Lower lobe of right lung (tissue), 2 donors: ENCODE measurements around the gene BANF1. TPM values are rescaled to one million over a fixed set of nuclear protein-coding genes. Genes with fewer than 3 reads are reported as not detected.
"Not testable (repeated sequence)": the region's sequence is repeated elsewhere in the genome, so short reads cannot be mapped to it uniquely, and the experiment has no call there.

Experiments
- ATAC-seq, 2 donors: fragments of 200-7000 bp; cut with Tn5 transposase; one replicate each; pipeline ENCODE4 v1.9.1; 2020 to 2022; ENCODE audit warnings: mild to moderate bottlenecking in 2 of 2, moderate library complexity in 2 of 2
- DNase-seq: peaks from one replicate; pipeline ENCODE4 v3.0.0-alpha.2; 2020
- H3K27ac ChIP-seq: fragments of 200-600 bp; one replicate; pipeline ENCODE4 v1.8.0; 2022
- H3K27me3 ChIP-seq: fragments of 200-600 bp; one replicate; pipeline ENCODE4 v1.8.0; 2022; ENCODE audit warnings: low read depth
- H3K36me3 ChIP-seq: fragments of 200-600 bp; one replicate; pipeline ENCODE4 v1.8.0; 2022; ENCODE audit warnings: mild to moderate bottlenecking
- H3K4me1 ChIP-seq: fragments of 200-600 bp; one replicate; pipeline ENCODE4 v1.8.0; 2022
- H3K4me3 ChIP-seq: fragments of 200-600 bp; one replicate; pipeline ENCODE4 v1.8.0; 2022; ENCODE audit warnings: mild to moderate bottlenecking
- H3K9me3 ChIP-seq: fragments of 200-600 bp; one replicate; pipeline ENCODE4 v1.8.0; 2022
- intact Hi-C: fragments of 100-400 bp; cut with DNase I; formaldehyde crosslinking; loops from one replicate; pipeline ENCODE4 v1.11.0; 2022
- total RNA-seq: library from RNA; stranded (reverse); fragmentation: NEBNext Ultra II Directional; extraction: Animal tissue kit (Norgen Biotek cat#: 25700); gene quantifications from one replicate; pipeline ENCODE4 v1.2.1, GENCODE V29; 2021
- TF ChIP-seq, protein P1 (sequence below): fragments of 200-600 bp; IDR thresholded peaks from one replicate; pipeline ENCODE4 v1.8.0; 2022; ENCODE audit warnings: antibody characterized with exemption, mild to moderate bottlenecking
- donor health status: DM: no; HTN: yes; CAD: no; lungs with severe emphysema.

The BANF1 gene
- total RNA-seq, 1 donor from 2014 or later, result 156 TPM

DNA sequence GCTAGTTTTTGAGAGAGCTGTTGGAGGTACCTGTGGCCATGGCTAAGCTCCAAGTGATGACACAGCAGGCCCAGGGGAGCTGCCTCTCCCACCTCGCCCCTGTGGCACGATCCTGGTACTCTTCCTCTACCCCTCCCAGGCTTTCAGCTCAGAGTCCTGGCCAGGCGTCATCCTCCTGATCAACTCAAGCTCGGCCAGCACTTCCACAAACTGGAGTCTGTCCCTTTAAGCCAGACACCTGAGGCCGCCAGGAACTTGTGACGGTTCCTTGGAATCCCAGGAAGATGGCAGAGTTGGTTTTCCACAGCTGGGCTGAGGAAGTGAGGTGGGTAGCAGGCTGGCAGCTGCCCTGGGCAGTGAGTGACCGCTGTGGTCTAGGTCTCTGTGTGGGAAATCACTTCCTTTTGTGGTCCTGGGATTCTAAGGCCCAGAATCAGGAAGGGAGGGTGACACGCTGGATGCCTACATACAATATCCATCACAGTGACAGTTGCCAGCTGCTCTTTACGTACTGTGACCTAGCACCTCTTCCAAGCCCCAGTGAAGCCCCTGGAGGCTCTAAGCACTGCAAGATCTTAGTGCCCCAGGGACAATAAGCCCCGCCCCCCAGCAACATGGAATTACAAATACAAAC, 6.3 kb downstream of the BANF1 start:
- DNase-seq (no peak), ATAC-seq (no peak)
- TF ChIP-seq, protein P1, sequence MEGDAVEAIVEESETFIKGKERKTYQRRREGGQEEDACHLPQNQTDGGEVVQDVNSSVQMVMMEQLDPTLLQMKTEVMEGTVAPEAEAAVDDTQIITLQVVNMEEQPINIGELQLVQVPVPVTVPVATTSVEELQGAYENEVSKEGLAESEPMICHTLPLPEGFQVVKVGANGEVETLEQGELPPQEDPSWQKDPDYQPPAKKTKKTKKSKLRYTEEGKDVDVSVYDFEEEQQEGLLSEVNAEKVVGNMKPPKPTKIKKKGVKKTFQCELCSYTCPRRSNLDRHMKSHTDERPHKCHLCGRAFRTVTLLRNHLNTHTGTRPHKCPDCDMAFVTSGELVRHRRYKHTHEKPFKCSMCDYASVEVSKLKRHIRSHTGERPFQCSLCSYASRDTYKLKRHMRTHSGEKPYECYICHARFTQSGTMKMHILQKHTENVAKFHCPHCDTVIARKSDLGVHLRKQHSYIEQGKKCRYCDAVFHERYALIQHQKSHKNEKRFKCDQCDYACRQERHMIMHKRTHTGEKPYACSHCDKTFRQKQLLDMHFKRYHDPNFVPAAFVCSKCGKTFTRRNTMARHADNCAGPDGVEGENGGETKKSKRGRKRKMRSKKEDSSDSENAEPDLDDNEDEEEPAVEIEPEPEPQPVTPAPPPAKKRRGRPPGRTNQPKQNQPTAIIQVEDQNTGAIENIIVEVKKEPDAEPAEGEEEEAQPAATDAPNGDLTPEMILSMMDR, result no peak
- peaks cover 16% of the 10 kb centered on the region for H3K36me3 ChIP-seq
- no peak overlapping the region for H3K4me3 ChIP-seq
- intact Hi-C loops, result no loop called here
- H3K4me1 ChIP-seq, result peaks cover 18% of the 10 kb centered on the region
- H3K27ac ChIP-seq, result no peak overlapping the region
- H3K9me3 ChIP-seq, result no peaks in the 10 kb centered on the region
- H3K27me3 ChIP-seq, result peaks cover 18% of the 10 kb centered on the region

DNA sequence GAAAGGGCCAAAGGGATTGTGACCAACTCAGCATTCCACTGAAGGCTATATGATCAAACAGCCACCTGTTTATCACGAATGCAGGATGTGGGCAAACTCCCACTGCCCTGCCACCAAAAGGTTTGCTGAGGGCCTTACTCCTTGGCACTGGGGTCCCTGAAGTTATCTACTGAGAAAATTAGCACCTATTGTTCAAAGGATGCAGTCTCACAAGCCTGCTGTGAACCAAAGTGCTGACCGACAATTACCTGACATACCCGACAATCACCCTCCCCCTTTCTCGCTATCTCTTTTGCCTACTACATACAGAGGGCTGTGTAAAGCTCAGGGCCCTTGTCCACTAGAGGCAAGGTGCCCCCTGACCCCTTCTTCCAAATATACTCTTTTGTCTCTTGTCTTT, 7.7 kb downstream of the BANF1 start:
- H3K4me3 ChIP-seq, H3K36me3 ChIP-seq, H3K27ac ChIP-seq, H3K9me3 ChIP-seq, intact Hi-C loops, DNase-seq, ATAC-seq: not testable (repeated sequence)
- peaks cover 17% of the 10 kb centered on the region for H3K4me1 ChIP-seq
- H3K27me3 ChIP-seq, result peaks cover 22% of the 10 kb centered on the region

DNA sequence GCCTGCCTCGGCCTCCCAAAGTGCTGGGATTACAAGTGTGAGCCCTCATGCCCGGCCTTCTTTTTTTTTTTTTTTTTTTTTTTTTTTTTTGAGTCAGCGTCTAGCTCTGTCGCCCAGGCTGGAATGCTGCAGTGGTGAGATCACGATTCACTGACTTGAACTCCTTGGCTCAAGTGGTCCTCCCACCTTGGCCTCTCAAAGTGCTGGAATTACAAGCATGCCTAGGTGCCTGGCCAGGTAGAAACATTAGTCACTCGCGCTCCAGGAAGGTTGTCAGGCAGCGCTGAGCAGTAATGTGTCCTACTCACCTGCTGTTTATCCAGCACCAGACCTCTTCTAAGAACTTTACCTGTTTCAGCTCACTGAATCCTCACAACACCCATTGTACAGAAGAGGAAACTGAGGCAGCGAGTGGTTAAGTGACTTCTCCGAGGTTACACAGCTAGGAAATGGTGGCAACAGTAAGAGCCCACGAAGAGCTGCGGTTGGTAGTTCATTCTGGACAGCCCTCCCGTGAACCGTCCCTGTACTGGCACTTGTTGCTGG, 9.0 kb downstream of the BANF1 start:
- TF ChIP-seq, protein P1, result no peak
- DNase-seq (peak; percentile 86), ATAC-seq (peak; percentile 91 to 95)
- H3K27ac ChIP-seq, result peak overlapping the region; percentile 77
- peaks cover 17% of the 10 kb centered on the region for H3K4me1 ChIP-seq
- peak overlapping the region; percentile 37 for H3K4me3 ChIP-seq
- intact Hi-C loops, result no loop called here
- no peaks in the 10 kb centered on the region for H3K9me3 ChIP-seq
- peaks cover 22% of the 10 kb centered on the region for H3K27me3 ChIP-seq
- no peaks in the 10 kb centered on the region for H3K36me3 ChIP-seq

DNA sequence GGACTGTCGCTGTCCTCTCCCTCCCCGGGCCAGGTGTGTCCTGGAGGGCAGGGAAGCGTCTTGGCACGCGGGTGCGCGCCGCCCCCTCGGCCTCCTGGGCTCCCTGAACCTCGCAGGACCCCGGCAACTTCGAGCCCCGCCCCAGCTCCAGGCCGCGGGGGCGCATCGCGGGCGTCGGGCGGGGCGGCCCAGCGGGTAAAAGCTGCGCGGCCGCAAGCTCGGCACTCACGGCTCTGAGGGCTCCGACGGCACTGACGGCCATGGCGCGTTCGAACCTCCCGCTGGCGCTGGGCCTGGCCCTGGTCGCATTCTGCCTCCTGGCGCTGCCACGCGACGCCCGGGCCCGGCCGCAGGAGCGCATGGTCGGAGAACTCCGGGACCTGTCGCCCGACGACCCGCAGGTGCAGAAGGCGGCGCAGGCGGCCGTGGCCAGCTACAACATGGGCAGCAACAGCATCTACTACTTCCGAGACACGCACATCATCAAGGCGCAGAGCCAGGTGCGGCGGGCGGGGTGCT, 9.5 kb downstream of the BANF1 start, which contains the start of gene CST6:
TSS of gene CST6 (plus strand) at position 224 of the 519 bp plus-strand sequence. CDS start at position 261, 37 bp downstream.
- DNase-seq, result no peak
- peaks cover 17% of the 10 kb centered on the region for H3K4me1 ChIP-seq
- ATAC-seq, result peak; percentile 25 to 37
- TF ChIP-seq, protein P1, result no peak
- peak within 1 kb of the TSS; percentile 37 for H3K4me3 ChIP-seq
- intact Hi-C loops, result no loop called here
- no peaks in the 10 kb centered on the region for H3K9me3 ChIP-seq
- H3K27me3 ChIP-seq, result peaks cover 22% of the 10 kb centered on the region
- H3K27ac ChIP-seq, result peak within 1 kb of the TSS; percentile 77
- no peaks in the 10 kb centered on the region for H3K36me3 ChIP-seq

DNA sequence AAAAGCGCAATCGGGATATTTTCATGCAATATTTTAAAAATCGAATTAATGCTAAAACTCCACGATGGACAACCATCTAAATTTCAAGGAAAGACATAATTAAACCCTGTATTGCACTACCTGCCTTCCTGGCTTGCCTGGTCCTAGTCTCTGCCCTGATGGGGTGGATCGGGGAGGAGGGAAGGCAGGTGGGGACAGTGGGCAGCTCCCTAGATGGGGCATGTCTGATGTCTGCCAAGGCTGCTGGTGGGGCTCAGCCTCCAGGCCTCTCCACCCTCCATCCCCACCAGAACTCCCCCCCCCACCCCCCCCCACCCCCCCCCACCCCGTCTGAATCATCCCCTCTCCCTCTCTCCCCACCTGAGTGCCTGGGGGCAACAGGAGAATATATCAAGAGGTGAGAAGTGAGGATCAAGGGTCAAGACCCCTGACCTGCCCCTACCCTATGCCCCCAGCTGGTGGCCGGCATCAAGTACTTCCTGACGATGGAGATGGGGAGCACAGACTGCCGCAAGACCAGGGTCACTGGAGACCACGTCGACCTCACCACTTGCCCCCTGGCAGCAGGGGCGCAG, 10.2 kb downstream of the BANF1 start:
- Histone ChIP-seq H3K27me3 (peaks cover 22% of the 10 kb centered on the region), H3K4me1 (peaks cover 17% of the 10 kb centered on the region), H3K4me3 (peak overlapping the region; percentile 37), H3K27ac (peak overlapping the region; percentile 77), H3K9me3 (no peaks in the 10 kb centered on the region), H3K36me3 (no peaks in the 10 kb centered on the region)
- TF ChIP-seq, protein P1, result no peak
- intact Hi-C loops, result no loop called here
- DNase-seq (no peak), ATAC-seq (no peak)
